ENCODE data around the gene GPD1L.

GPD1L gene

GRCh38 chr3:32165442-32165841, 59.0 kb downstream of the GPD1L start:
- H3K27ac ChIP-seq (replicated peaks; ENCODE audit: low read length): no peak overlapping the region
- H3K4me1 ChIP-seq (ENCODE audit: control insufficient read depth in 2 of 2, insufficient read depth in 1 of 2, low read depth in 1 of 2, low read length in 2 of 2): no peaks in the 10 kb centered on the region
- no peak overlapping the region for H2AK5ac ChIP-seq (ENCODE audit: low read depth, low read length)
- H3K9ac ChIP-seq (ENCODE audit: low read depth, low read length, poor library complexity): no peak overlapping the region
- no peak overlapping the region for H4K91ac ChIP-seq (ENCODE audit: low read depth, low read length, poor library complexity)
- H4K8ac ChIP-seq (ENCODE audit: low read depth, low read length): no peak overlapping the region
- H3K18ac ChIP-seq (ENCODE audit: low read length): no peak overlapping the region
- no peak overlapping the region for H3K4me2 ChIP-seq (ENCODE audit: insufficient read depth, low read length, poor library complexity, severe bottlenecking)
- DNase-seq (ENCODE audit: low spot score): no peak
- no peak overlapping the region for H2BK15ac ChIP-seq (ENCODE audit: low read length)
- H2BK12ac ChIP-seq (ENCODE audit: low read length): no peak overlapping the region
- H3K27me3 ChIP-seq (ENCODE audit: control insufficient read depth in 3 of 3, insufficient read depth in 3 of 3, low read depth in 1 of 3, low read length in 3 of 3): no peaks in the 10 kb centered on the region
- no peaks in the 10 kb centered on the region for H3K79me1 ChIP-seq (ENCODE audit: low read depth, low read length)
- no peaks in the 10 kb centered on the region for H3K9me3 ChIP-seq (replicated peaks in 1 of 2; ENCODE audit: control insufficient read depth in 2 of 2, insufficient read depth in 1 of 2, low read depth in 1 of 2, low read length in 2 of 2)
- no peak overlapping the region for H2AFZ ChIP-seq (ENCODE audit: low read length)
- H3K36me3 ChIP-seq (replicated peaks in 1 of 2; ENCODE audit: control insufficient read depth in 2 of 2, insufficient read depth in 2 of 2, low read length in 2 of 2): no peaks in the 10 kb centered on the region
- no peak overlapping the region for H3K4me3 ChIP-seq (ENCODE audit: low read length in 2 of 2)
- no CpG with 5 or more reads among the region's 1 CpG for WGBS, 2 donors (ENCODE audit: extremely low coverage in 2 of 2, insufficient read length in 2 of 2, insufficient replicate concordance in 1 of 2)
- no peak overlapping the region for H2BK120ac ChIP-seq (ENCODE audit: low read depth, low read length)
- H3K23ac ChIP-seq (ENCODE audit: low read depth, low read length, poor library complexity): no peak overlapping the region
- H2BK5ac ChIP-seq (ENCODE audit: low read length): no peak overlapping the region
- H3K14ac ChIP-seq (ENCODE audit: low read length): no peak overlapping the region
- H3K4ac ChIP-seq (ENCODE audit: low read length): no peak overlapping the region

GRCh38 chr3:32166654-32167053, 60.2 kb downstream of the GPD1L start:
- Histone ChIP-seq H3K27me3 (ENCODE audit: control insufficient read depth in 3 of 3, insufficient read depth in 3 of 3, low read depth in 1 of 3, low read length in 3 of 3) (no peaks in the 10 kb centered on the region), H2BK15ac (ENCODE audit: low read length) (no peak overlapping the region), H3K4me1 (ENCODE audit: control insufficient read depth in 2 of 2, insufficient read depth in 1 of 2, low read depth in 1 of 2, low read length in 2 of 2) (no peaks in the 10 kb centered on the region), H4K91ac (ENCODE audit: low read depth, low read length, poor library complexity) (no peak overlapping the region), H3K36me3 (replicated peaks in 1 of 2; ENCODE audit: control insufficient read depth in 2 of 2, insufficient read depth in 2 of 2, low read length in 2 of 2) (no peaks in the 10 kb centered on the region), H2BK12ac (ENCODE audit: low read length) (no peak overlapping the region), H4K8ac (ENCODE audit: low read depth, low read length) (no peak overlapping the region), H3K4me3 (ENCODE audit: low read length in 2 of 2) (no peak overlapping the region), H3K4ac (ENCODE audit: low read length) (no peak overlapping the region), H2AFZ (ENCODE audit: low read length) (no peak overlapping the region), H3K9me3 (replicated peaks in 1 of 2; ENCODE audit: control insufficient read depth in 2 of 2, insufficient read depth in 1 of 2, low read depth in 1 of 2, low read length in 2 of 2) (peaks cover 0 to 2% of the 10 kb centered on the region in 2 donors), H3K9ac (ENCODE audit: low read depth, low read length, poor library complexity) (no peak overlapping the region), H3K14ac (ENCODE audit: low read length) (peak overlapping the region; percentile 49), H3K18ac (ENCODE audit: low read length) (no peak overlapping the region), H2BK120ac (ENCODE audit: low read depth, low read length) (no peak overlapping the region), H2BK5ac (ENCODE audit: low read length) (no peak overlapping the region), H3K23ac (ENCODE audit: low read depth, low read length, poor library complexity) (no peak overlapping the region), H3K4me2 (ENCODE audit: insufficient read depth, low read length, poor library complexity, severe bottlenecking) (no peak overlapping the region), H3K27ac (replicated peaks; ENCODE audit: low read length) (no peak overlapping the region), H2AK5ac (ENCODE audit: low read depth, low read length) (no peak overlapping the region), H3K79me1 (ENCODE audit: low read depth, low read length) (no peaks in the 10 kb centered on the region)
- WGBS, 2 donors (ENCODE audit: extremely low coverage in 2 of 2, insufficient read length in 2 of 2, insufficient replicate concordance in 1 of 2): no CpG with 5 or more reads among the region's 4 CpGs
- no peak for DNase-seq (ENCODE audit: low spot score)

- Histone ChIP-seq H3K27me3 (ENCODE audit: control insufficient read depth in 3 of 3, insufficient read depth in 3 of 3, low read depth in 1 of 3, low read length in 3 of 3) (no peaks in the 10 kb centered on the region), H3K14ac (ENCODE audit: low read length) (no peak overlapping the region), H2BK5ac (ENCODE audit: low read length) (no peak overlapping the region), H3K9ac (ENCODE audit: low read depth, low read length, poor library complexity) (no peak overlapping the region), H3K23ac (ENCODE audit: low read depth, low read length, poor library complexity) (no peak overlapping the region), H3K4me2 (ENCODE audit: insufficient read depth, low read length, poor library complexity, severe bottlenecking) (no peak overlapping the region), H2BK15ac (ENCODE audit: low read length) (no peak overlapping the region), H2BK12ac (ENCODE audit: low read length) (no peak overlapping the region), H3K79me1 (ENCODE audit: low read depth, low read length) (no peaks in the 10 kb centered on the region), H3K36me3 (replicated peaks in 1 of 2; ENCODE audit: control insufficient read depth in 2 of 2, insufficient read depth in 2 of 2, low read length in 2 of 2) (no peaks in the 10 kb centered on the region), H3K4me1 (ENCODE audit: control insufficient read depth in 2 of 2, insufficient read depth in 1 of 2, low read depth in 1 of 2, low read length in 2 of 2) (no peaks in the 10 kb centered on the region), H2AFZ (ENCODE audit: low read length) (no peak overlapping the region), H4K8ac (ENCODE audit: low read depth, low read length) (no peak overlapping the region), H3K18ac (ENCODE audit: low read length) (no peak overlapping the region), H3K27ac (replicated peaks; ENCODE audit: low read length) (no peak overlapping the region), H4K91ac (ENCODE audit: low read depth, low read length, poor library complexity) (no peak overlapping the region), H3K9me3 (replicated peaks in 1 of 2; ENCODE audit: control insufficient read depth in 2 of 2, insufficient read depth in 1 of 2, low read depth in 1 of 2, low read length in 2 of 2) (peaks cover 2 to 6% of the 10 kb centered on the region in 2 donors), H2BK120ac (ENCODE audit: low read depth, low read length) (no peak overlapping the region), H2AK5ac (ENCODE audit: low read depth, low read length) (no peak overlapping the region), H3K4me3 (ENCODE audit: low read length in 2 of 2) (no peak overlapping the region), H3K4ac (ENCODE audit: low read length) (no peak overlapping the region)
- WGBS, 2 donors (ENCODE audit: extremely low coverage in 2 of 2, insufficient read length in 2 of 2, insufficient replicate concordance in 1 of 2): no CpG with 5 or more reads among the region's 1 CpG
- DNase-seq (ENCODE audit: low spot score): no peak
Observed at GRCh38 chr3:32172420-32172819, 66.0 kb downstream of the GPD1L start.

- H2AK5ac ChIP-seq (ENCODE audit: low read depth, low read length): peak overlapping the region; percentile 22
- H3K9ac ChIP-seq (ENCODE audit: low read depth, low read length, poor library complexity): no peak overlapping the region
- H3K27ac ChIP-seq (replicated peaks; ENCODE audit: low read length): no peak overlapping the region
- no peak overlapping the region for H3K4me3 ChIP-seq (ENCODE audit: low read length in 2 of 2)
- WGBS, 2 donors (ENCODE audit: extremely low coverage in 2 of 2, insufficient read length in 2 of 2, insufficient replicate concordance in 1 of 2): no CpG with 5 or more reads among the region's 7 CpGs
- H4K91ac ChIP-seq (ENCODE audit: low read depth, low read length, poor library complexity): no peak overlapping the region
- H3K14ac ChIP-seq (ENCODE audit: low read length): no peak overlapping the region
- H2BK15ac ChIP-seq (ENCODE audit: low read length): no peak overlapping the region
- DNase-seq (ENCODE audit: low spot score): peak; percentile 71
- H3K4ac ChIP-seq (ENCODE audit: low read length): no peak overlapping the region
- no peak overlapping the region for H3K23ac ChIP-seq (ENCODE audit: low read depth, low read length, poor library complexity)
- H4K8ac ChIP-seq (ENCODE audit: low read depth, low read length): no peak overlapping the region
- H3K4me2 ChIP-seq (ENCODE audit: insufficient read depth, low read length, poor library complexity, severe bottlenecking): no peak overlapping the region
- peaks cover under 1 to 6% of the 10 kb centered on the region in 2 donors for H3K9me3 ChIP-seq (replicated peaks in 1 of 2; ENCODE audit: control insufficient read depth in 2 of 2, insufficient read depth in 1 of 2, low read depth in 1 of 2, low read length in 2 of 2)
- no peaks in the 10 kb centered on the region for H3K79me1 ChIP-seq (ENCODE audit: low read depth, low read length)
- no peak overlapping the region for H2BK5ac ChIP-seq (ENCODE audit: low read length)
- H3K18ac ChIP-seq (ENCODE audit: low read length): no peak overlapping the region
- H3K27me3 ChIP-seq (ENCODE audit: control insufficient read depth in 3 of 3, insufficient read depth in 3 of 3, low read depth in 1 of 3, low read length in 3 of 3): no peaks in the 10 kb centered on the region
- H3K36me3 ChIP-seq (replicated peaks in 1 of 2; ENCODE audit: control insufficient read depth in 2 of 2, insufficient read depth in 2 of 2, low read length in 2 of 2): no peaks in the 10 kb centered on the region
- no peak overlapping the region for H2BK12ac ChIP-seq (ENCODE audit: low read length)
- no peak overlapping the region for H2AFZ ChIP-seq (ENCODE audit: low read length)
- H2BK120ac ChIP-seq (ENCODE audit: low read depth, low read length): no peak overlapping the region
- H3K4me1 ChIP-seq (ENCODE audit: control insufficient read depth in 2 of 2, insufficient read depth in 1 of 2, low read depth in 1 of 2, low read length in 2 of 2): no peaks in the 10 kb centered on the region
Observed at GRCh38 chr3:32175607-32176197, 69.3 kb downstream of the GPD1L start.
